Sigmoid colon (tissue), 7 donors: ENCODE results near the gene SIPA1L2. TPM values are rescaled to one million over a fixed set of nuclear protein-coding genes. Genes with fewer than 3 reads are reported as not detected.

Experiments used
- DNase-seq: peaks from one replicate; pipeline ENCODE4 v3.0.0-alpha.2; 2019
- H3K27ac ChIP-seq, 4 donors: fragments of 200-600 bp; sonication (generic); one replicate each; pipeline ENCODE4 v1.5.1; 2016 to 2019; ENCODE audit warnings: mild to moderate bottlenecking in 1 of 4
- H3K27me3 ChIP-seq, 3 donors: fragments of 200-600 bp; sonication (generic); one replicate each; pipeline ENCODE4 v1.5.1; 2019; ENCODE audit warnings: mild to moderate bottlenecking in 1 of 3
- H3K36me3 ChIP-seq, 4 donors: fragments of 200-600 bp; sonication (generic); one replicate each; pipeline ENCODE4 v1.5.1; 2016 to 2019
- H3K4me1 ChIP-seq, 4 donors: fragments of 200-600 bp; sonication (generic); one replicate each; pipeline ENCODE4 v1.5.1; 2017 to 2019
- H3K4me3 ChIP-seq, 4 donors: fragments of 200-600 bp; sonication (generic); one replicate each; pipeline ENCODE4 v1.5.1; 2017 to 2019; ENCODE audit warnings: mild to moderate bottlenecking in 2 of 4, moderate library complexity in 1 of 4
- H3K9me3 ChIP-seq, 4 donors: fragments of 200-600 bp in 3 of 4; sonication (generic) in 3 of 4; one replicate each; pipeline versions ENCODE4 v1.5.1 to v1.6.1; 2013 to 2019
- EP300 ChIP-seq, 4 donors: sonication (generic); formaldehyde crosslinking; IDR thresholded peaks; one replicate each; pipeline ENCODE4 v1.6.1; 2017; ENCODE audit warnings: antibody characterized with exemption in 4 of 4
- POLR2A ChIP-seq, 2 donors: fragments of 450-650 bp; IDR thresholded peaks; one replicate each; pipeline ENCODE4 v1.6.1; 2016; ENCODE audit warnings: antibody characterized with exemption in 2 of 2, mild to moderate bottlenecking in 2 of 2, moderate library complexity in 2 of 2
- POLR2AphosphoS5 ChIP-seq, 4 donors: sonication (generic); formaldehyde crosslinking; IDR thresholded peaks; one replicate each; pipeline ENCODE4 v1.6.1; 2017; ENCODE audit warnings: antibody characterized with exemption in 4 of 4
- WGBS, 2 donors: extraction: QIAGEN DNeasy Blood & Tissue Kit; methylation state at CpG; one replicate each; pipeline ENCODE4 v1.1.7; 2013; 5-methylcytosine and 5-hydroxymethylcytosine counted together
- intact Hi-C: fragments of 100-400 bp; cut with DNase I; formaldehyde crosslinking; loops from one replicate; pipeline ENCODE4 v1.15.1; 2023
- polyA plus RNA-seq, 3 donors: library from polyadenylated mRNA; stranded (reverse); fragments of 200-250 nt; gene quantifications; one replicate each; pipeline ENCODE4 v1.2.3, GENCODE V29; 2013
- total RNA-seq, 4 donors: library from RNA; depleted of rRNA; stranded (reverse); fragments of >200 nt; gene quantifications; one replicate each; pipeline ENCODE4 v1.1.0, GENCODE V29; 2016
- TF ChIP-seq, protein P1 (sequence below), 4 experiments: fragments of 450-650 bp in 3 of 4; fragments of 200-600 bp in 1 of 4; IDR thresholded peaks; one replicate each; pipeline ENCODE4 v1.5.1; 2016 to 2019; ENCODE audit warnings: antibody characterized with exemption in 4 of 4, mild to moderate bottlenecking in 3 of 4, moderate library complexity in 2 of 4
- donor health status: healthy with polysubstance abuse.
- donor health status: Bipolar disorder and iron deficiency.
- donor health status: healthy.

Gene SIPA1L2
- total and polyA plus RNA-seq, 7 donors, result 16.2 to 42.5 (median 22.5) TPM

DNA sequence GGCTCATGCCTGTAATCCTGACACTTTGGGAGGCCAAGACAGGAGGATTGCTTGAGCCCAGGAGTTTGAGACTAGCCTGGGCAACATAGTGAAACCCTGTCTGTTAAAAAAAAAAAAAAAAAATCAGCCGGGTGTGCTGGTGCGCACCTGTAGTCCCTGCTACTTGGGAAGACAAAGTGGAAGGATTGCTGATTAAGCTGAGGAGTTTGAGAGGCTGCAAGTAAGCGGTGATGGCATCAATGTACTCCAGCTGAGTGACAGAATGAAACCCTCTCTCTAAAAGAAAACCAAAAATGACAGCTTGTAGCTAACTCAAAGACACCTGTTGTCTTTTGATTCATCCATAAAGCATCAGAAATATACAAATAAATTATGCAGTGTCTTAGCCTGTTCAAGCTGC lies 31.8 kb downstream of the SIPA1L2 start:
- 90 to 92% methylated on average over 3 of the region's 3 CpGs for WGBS, 2 donors
- no peaks in the 10 kb centered on the region for H3K27me3 ChIP-seq
- H3K27ac ChIP-seq, result peak overlapping the region in 1 of 4 donors; percentile 9
- H3K4me1 ChIP-seq, result peaks cover 0 to 53% (median 9%) of the 10 kb centered on the region in 4 donors
- no peaks in the 10 kb centered on the region for H3K36me3 ChIP-seq
- no peak overlapping the region for H3K4me3 ChIP-seq
- no peak for DNase-seq
- H3K9me3 ChIP-seq, result no peaks in the 10 kb centered on the region
- TF ChIP-seq EP300 (IDR thresholded peaks at IDR 0.05) (no peak), POLR2A (IDR thresholded peaks at IDR 0.05) (no peak)
- TF ChIP-seq, protein P1, sequence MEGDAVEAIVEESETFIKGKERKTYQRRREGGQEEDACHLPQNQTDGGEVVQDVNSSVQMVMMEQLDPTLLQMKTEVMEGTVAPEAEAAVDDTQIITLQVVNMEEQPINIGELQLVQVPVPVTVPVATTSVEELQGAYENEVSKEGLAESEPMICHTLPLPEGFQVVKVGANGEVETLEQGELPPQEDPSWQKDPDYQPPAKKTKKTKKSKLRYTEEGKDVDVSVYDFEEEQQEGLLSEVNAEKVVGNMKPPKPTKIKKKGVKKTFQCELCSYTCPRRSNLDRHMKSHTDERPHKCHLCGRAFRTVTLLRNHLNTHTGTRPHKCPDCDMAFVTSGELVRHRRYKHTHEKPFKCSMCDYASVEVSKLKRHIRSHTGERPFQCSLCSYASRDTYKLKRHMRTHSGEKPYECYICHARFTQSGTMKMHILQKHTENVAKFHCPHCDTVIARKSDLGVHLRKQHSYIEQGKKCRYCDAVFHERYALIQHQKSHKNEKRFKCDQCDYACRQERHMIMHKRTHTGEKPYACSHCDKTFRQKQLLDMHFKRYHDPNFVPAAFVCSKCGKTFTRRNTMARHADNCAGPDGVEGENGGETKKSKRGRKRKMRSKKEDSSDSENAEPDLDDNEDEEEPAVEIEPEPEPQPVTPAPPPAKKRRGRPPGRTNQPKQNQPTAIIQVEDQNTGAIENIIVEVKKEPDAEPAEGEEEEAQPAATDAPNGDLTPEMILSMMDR (IDR thresholded peaks at IDR 0.05), result no peak
- intact Hi-C loops, result no loop called here

GRCh38 chr1:232597721-232598120 lies 32.2 kb downstream of the SIPA1L2 start:
- H3K9me3 ChIP-seq, result no peaks in the 10 kb centered on the region
- no peaks in the 10 kb centered on the region for H3K36me3 ChIP-seq
- intact Hi-C loops, result no loop called here
- peaks cover 0 to 53% (median 9%) of the 10 kb centered on the region in 4 donors for H3K4me1 ChIP-seq
- TF ChIP-seq POLR2A (IDR thresholded peaks at IDR 0.05), result no peak
- TF ChIP-seq, protein P1 (IDR thresholded peaks at IDR 0.05), result no peak
- no peak for TF ChIP-seq POLR2AphosphoS5 (IDR thresholded peaks at IDR 0.05)
- no peak for TF ChIP-seq EP300 (IDR thresholded peaks at IDR 0.05)
- H3K4me3 ChIP-seq, result no peak overlapping the region
- H3K27me3 ChIP-seq, result no peaks in the 10 kb centered on the region
- DNase-seq, result no peak
- peak overlapping the region in 1 of 4 donors; percentile 9 for H3K27ac ChIP-seq
- 75% methylated on average over 2 of the region's 2 CpGs for WGBS, 2 donors

GRCh38 chr1:232596666-232597303 lies 33.1 kb downstream of the SIPA1L2 start:
- Histone ChIP-seq H3K4me1 (peaks cover 0 to 56% (median 10%) of the 10 kb centered on the region in 4 donors), H3K27me3 (no peaks in the 10 kb centered on the region), H3K9me3 (no peaks in the 10 kb centered on the region), H3K27ac (no peak overlapping the region), H3K36me3 (no peaks in the 10 kb centered on the region), H3K4me3 (no peak overlapping the region)
- TF ChIP-seq POLR2AphosphoS5 (IDR thresholded peaks at IDR 0.05) (no peak), EP300 (IDR thresholded peaks at IDR 0.05) (no peak), POLR2A (IDR thresholded peaks at IDR 0.05) (no peak)
- TF ChIP-seq, protein P1 (IDR thresholded peaks at IDR 0.05), result no peak
- no peak for DNase-seq
- 68 to 78% methylated on average over 8 of the region's 8 CpGs for WGBS, 2 donors
- intact Hi-C loops, result no loop called here

DNA sequence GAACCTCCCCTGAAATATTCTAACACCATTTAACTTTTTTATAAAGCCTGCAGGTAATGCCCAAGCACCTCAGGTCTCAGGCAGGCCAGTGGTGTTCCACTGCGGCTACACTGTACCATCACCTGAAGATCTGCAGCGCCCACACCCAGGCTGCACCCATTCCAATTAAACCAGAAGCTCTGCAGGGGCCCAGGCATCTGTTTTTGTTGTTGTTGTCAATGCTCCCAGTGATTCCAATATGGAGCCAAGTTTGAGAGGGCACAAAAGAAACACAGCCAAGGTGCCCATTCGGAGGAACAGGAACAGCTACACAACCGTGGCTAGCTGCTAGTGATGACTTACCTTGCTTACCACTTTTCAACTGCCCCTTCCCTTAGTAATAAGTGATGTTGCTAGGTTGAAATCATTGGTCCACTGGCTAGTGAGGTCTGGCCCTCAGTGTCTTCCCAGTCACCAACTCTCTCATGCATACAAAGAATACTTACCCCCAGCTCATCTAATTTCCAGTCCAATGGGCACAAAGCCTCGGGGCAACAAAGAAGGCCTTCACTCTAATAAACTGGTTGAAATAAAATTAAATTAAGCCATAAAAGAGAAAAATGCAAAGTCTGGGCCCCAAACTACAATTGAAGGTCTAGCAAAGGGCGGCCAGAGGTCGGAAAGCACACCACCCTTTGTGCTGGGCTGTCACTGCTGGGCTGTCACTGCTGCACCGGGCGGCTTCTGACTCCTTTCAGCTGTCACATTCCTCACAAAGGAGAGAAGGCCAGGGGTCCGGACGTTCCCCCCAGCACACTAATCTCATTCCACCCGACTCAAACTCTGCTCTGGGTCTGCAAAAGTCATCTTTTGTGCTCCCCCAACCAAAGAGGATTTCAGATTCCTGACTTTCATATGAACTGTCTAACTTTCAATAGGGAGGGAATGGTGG lies 34.9 kb downstream of the SIPA1L2 start:
- TF ChIP-seq POLR2A (IDR thresholded peaks at IDR 0.05) (no peak), POLR2AphosphoS5 (IDR thresholded peaks at IDR 0.05) (no peak), EP300 (IDR thresholded peaks at IDR 0.05) (no peak)
- TF ChIP-seq, protein P1 (IDR thresholded peaks at IDR 0.05), result no peak
- 93 to 94% methylated on average over 12 of the region's 12 CpGs for WGBS, 2 donors

More for the DNA sequence above, 34.9 kb downstream of the SIPA1L2 start:
- Histone ChIP-seq H3K36me3 (no peaks in the 10 kb centered on the region), H3K27me3 (no peaks in the 10 kb centered on the region), H3K9me3 (no peaks in the 10 kb centered on the region), H3K27ac (no peak overlapping the region), H3K4me1 (peaks cover 0 to 54% (median 18%) of the 10 kb centered on the region in 4 donors), H3K4me3 (no peak overlapping the region)
- no peak for DNase-seq
- intact Hi-C loops, result no loop called here
